GM19023 (cell line): ENCODE data around the gene FXYD3.

Source experiments
- ATAC-seq: cut with Tn5 transposase; IDR thresholded peaks from one replicate; pipeline ENCODE4 v1.9.1; 2021; ENCODE audit warnings: mild to moderate bottlenecking, moderate library complexity; ENCODE audit not compliant: unreplicated experiment

FXYD3 gene

GRCh38 chr19:35157431-35157830, 41.8 kb downstream of the FXYD3 start:
- no peak for ATAC-seq

GRCh38 chr19:35159606-35160005, 44.0 kb downstream of the FXYD3 start:
- no peak for ATAC-seq

GRCh38 chr19:35160629-35161433, 45.2 kb downstream of the FXYD3 start:
- ATAC-seq, result no peak

- ATAC-seq, result no peak
These were observed 45.8 kb downstream of the FXYD3 start for GRCh38 chr19:35161434-35161743.

- no peak for ATAC-seq
These were observed 47.1 kb downstream of the FXYD3 start for GRCh38 chr19:35162471-35163326.

- no peak for ATAC-seq
These were observed 48.8 kb downstream of the FXYD3 start for GRCh38 chr19:35164418-35164817.

- no peak for ATAC-seq
These were observed 49.8 kb downstream of the FXYD3 start for GRCh38 chr19:35165200-35166058.

GRCh38 chr19:35166100-35167063, 50.8 kb downstream of the FXYD3 start:
- ATAC-seq, result no peak

GRCh38 chr19:35167251-35168119, 51.9 kb downstream of the FXYD3 start:
- ATAC-seq, result no peak

- ATAC-seq, result no peak
These were observed 52.6 kb downstream of the FXYD3 start for GRCh38 chr19:35168196-35168595.

- no peak for ATAC-seq
These were observed 53.8 kb downstream of the FXYD3 start for GRCh38 chr19:35169221-35169995.

- ATAC-seq, result no peak
These were observed 54.9 kb downstream of the FXYD3 start for GRCh38 chr19:35170359-35171061.

GRCh38 chr19:35171730-35172129, 56.1 kb downstream of the FXYD3 start:
- ATAC-seq, result no peak
